Measurements from ENCODE around the gene SRSF1.
A peak's percentile ranks its signal among the peaks of the same experiment; 100 is the strongest.
"Not testable (repeated sequence)": the region's sequence is repeated elsewhere in the genome, so short reads cannot be mapped to it uniquely, and the experiment has no call there.

SRSF1 gene, protein sequence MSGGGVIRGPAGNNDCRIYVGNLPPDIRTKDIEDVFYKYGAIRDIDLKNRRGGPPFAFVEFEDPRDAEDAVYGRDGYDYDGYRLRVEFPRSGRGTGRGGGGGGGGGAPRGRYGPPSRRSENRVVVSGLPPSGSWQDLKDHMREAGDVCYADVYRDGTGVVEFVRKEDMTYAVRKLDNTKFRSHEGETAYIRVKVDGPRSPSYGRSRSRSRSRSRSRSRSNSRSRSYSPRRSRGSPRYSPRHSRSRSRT

DNA sequence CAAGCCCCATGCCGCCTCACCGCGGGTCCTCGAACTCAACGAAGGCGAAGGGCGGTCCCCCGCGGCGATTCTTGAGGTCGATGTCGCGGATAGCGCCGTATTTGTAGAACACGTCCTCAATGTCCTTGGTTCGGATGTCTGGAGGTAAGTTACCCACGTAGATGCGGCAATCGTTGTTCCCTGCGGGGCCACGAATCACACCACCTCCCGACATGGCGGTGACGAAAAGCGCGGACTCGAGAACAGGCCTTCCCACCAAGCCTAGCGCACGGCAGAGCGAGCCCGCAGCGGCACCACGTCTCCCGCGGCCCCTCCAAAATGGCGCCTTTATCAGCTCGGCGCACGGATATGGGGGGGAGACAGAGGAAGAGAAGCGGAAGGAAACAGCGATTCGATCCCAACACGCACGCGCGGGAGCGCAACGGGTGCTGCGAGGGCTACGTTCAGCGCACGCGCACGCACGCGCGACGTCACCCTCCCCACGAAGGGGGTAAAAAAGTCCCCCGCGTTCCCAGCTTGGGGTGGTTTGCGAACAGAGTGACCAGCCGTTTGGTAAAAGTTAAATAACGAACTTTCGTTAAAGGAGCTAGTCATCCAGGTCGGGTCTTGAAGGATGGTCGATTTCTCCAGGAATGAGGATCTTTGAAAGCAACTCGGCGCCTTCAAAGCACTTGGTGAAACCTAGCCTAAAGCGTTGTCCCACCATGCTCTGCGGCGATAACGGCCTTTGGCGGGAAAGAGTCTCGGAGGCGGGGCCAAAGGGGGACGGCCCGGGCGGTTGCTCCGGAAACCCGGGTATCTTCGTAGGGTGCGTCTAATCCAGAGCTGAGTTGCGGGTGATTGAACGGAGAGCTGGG is at the start of gene SRSF1:
SRSF1 (minus strand) TSS at position 323 of the 857 bp plus-strand sequence; CDS start at position 214, 109 bp downstream.
- DNase-seq (ENCODE audit: low read depth in 4 of 4, low spot score in 1 of 4), result peak; percentile 93 to 96 (median 94)

- DNase-seq (ENCODE audit: low read depth in 4 of 4, low spot score in 1 of 4), result no peak
These were observed 49.4 kb upstream of the SRSF1 start for GRCh38 chr17:58056476-58056875.

GRCh38 chr17:58054641-58055040 is 47.6 kb upstream of the SRSF1 start:
- DNase-seq (ENCODE audit: low read depth in 4 of 4, low spot score in 1 of 4), result no peak

- DNase-seq (ENCODE audit: low read depth in 4 of 4, low spot score in 1 of 4), result peak in 1 of 4 experiments; percentile 2
These were observed 46.1 kb upstream of the SRSF1 start for GRCh38 chr17:58052945-58053715.

GRCh38 chr17:58052407-58052806 is 45.4 kb upstream of the SRSF1 start:
- no peak for DNase-seq (ENCODE audit: low read depth in 4 of 4, low spot score in 1 of 4)

- DNase-seq (ENCODE audit: low read depth in 4 of 4, low spot score in 1 of 4), result no peak
These were observed 44.4 kb upstream of the SRSF1 start for GRCh38 chr17:58051468-58051867.

DNA sequence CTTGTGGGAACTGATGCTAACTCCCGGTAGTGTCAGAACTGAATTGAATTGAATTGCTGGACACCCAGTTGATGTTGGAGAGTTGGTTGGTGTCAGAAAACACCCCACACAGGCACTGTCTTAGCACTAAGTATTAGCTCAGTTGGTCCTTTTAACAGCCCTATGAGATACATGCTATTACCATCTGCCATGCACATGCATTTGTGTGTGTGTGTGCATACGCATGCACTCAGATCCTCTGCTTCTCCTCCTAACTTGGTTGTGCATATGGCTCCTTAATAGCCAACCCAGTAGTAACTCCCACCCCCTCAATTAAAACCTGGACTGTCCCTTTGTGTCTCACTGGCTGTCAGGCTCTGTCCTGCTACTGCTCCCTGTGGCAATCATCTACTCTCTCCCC is 43.9 kb upstream of the SRSF1 start:
- no peak for DNase-seq (ENCODE audit: low read depth in 4 of 4, low spot score in 1 of 4)

DNA sequence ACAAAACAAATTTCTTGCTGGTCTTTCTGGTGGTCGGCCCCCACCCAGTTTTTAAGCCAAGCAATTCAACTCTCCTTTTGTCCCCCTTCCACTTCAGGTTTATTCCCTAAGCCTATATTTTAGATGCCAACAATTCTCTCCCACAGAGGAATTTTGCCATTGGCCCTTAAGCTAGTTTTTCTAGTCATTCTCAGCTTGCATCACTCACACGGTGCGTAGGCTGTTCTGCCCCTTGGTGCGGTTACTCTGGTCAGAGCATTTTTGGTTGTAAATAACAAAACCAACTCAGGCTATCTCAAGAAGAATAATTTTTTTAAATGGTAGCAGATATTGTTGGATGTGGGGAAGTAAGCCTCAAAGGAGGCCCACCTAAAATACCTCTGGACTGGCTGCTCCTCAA is 42.5 kb upstream of the SRSF1 start:
- no peak for DNase-seq (ENCODE audit: low read depth in 4 of 4, low spot score in 1 of 4)

GRCh38 chr17:58047376-58048150 is 40.5 kb upstream of the SRSF1 start:
- no peak for DNase-seq (ENCODE audit: low read depth in 4 of 4, low spot score in 1 of 4)

DNA sequence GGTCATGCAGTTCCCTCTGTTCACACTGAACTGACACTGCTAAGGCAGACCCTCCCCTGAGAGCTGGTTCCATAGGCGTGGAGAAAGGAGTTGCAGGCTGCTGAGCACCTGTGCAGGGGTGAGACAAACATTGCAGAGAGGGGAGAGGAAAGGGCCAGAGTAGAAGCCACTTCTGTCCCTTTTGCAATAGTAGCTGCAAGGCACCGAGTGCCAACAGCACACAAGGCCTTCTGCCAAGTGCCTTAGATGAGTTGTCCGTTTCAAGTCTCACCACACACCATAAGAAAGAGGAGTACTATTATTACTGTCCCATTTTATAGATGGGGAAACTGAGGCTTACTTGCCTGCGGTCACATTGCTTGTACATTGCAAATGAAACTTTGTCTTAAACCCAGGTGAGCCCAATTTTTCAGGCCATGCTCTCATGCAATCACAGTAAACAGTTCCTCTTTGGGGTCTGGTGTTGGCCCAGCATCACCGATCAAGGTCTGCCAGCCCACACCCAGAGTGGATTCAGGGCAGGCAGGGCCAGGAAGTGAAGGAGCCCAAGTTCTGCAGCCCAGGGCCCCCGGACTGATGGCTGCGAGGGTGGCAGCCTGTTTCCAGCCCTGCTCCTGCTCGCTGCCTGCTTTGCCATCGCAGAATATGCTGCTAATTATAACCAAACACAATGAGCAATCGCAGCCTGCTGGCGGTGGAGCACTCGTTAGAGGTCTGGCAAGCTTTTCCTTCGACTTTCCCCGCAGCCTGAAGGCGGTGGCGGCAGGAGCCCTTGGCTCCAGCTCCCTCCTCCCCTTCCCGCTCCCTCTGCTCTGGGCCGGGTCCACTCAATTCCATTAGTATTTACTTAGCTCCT is 39.4 kb upstream of the SRSF1 start:
- DNase-seq (ENCODE audit: low read depth in 4 of 4, low spot score in 1 of 4), result no peak

GRCh38 chr17:58044256-58044655 is 37.2 kb upstream of the SRSF1 start:
- not testable (repeated sequence) for DNase-seq (ENCODE audit: low read depth in 4 of 4, low spot score in 1 of 4)

DNA sequence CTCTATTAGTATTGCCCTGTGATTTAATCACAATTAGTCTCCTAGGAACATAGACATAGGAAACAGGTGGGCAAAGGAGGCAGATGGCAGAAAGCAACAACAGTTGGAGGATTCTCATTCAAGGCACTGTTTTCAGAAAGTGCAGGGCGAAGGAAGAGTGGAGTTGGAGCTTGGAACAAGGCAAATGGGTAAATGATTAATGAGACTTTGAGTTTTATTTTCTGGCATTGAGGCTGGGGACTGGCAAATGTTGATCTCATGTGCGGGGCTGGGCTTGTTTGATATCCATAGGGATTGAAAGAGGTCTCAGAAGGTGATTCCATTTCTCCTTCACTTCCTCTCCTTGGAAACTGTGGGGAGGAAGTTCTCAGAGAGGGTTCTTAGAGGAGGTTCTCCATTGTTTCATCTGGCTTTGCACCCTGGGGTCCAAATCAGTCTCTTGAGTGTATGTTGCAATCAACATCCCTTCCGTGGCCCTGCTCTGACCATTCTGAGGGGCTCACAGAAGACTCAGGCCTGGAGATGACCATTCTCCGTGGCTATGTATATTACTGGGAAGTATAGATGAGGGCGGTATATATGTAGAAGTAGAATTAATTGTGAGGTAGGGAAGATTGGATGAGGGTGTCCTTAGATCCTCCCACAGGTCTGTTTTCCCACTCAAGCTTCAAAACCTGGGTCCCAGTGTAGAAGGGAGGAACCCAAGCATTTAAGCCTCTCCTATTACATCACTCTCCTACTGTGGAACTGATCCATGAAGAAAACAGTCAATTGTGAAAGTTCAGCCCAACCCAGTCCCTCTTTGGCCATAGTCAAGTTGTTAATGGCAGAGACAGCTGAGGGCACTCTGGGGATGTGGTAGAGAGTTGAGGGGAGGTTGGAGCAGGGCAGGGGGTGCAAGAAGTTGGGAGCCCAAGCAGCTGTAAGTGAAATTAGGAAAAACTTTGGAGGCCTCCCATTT is 36.5 kb upstream of the SRSF1 start:
- no peak for DNase-seq (ENCODE audit: low read depth in 4 of 4, low spot score in 1 of 4)

- no peak for DNase-seq (ENCODE audit: low read depth in 4 of 4, low spot score in 1 of 4)
These were observed 34.1 kb upstream of the SRSF1 start for GRCh38 chr17:58041161-58041560.

DNA sequence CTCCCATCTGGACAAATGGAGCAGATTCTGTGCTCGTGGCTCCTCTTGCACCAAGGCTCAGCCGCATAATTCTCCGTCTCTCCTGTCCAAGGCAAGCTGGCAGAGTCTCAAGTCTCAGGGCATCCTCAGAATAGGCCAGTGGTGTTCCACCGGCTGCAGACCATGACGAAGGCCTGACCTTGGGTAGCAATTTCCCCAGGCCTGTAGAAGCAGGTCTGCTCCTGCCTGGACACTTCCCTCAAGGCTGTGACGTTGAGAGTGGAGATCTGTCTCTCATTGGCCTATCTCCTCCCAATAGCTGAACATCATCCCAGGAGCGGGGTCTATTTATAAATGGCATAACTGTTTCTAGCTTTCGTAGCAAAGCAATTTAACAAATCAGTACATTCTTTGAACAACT is 33.3 kb upstream of the SRSF1 start:
- DNase-seq (ENCODE audit: low read depth in 4 of 4, low spot score in 1 of 4), result no peak

DNA sequence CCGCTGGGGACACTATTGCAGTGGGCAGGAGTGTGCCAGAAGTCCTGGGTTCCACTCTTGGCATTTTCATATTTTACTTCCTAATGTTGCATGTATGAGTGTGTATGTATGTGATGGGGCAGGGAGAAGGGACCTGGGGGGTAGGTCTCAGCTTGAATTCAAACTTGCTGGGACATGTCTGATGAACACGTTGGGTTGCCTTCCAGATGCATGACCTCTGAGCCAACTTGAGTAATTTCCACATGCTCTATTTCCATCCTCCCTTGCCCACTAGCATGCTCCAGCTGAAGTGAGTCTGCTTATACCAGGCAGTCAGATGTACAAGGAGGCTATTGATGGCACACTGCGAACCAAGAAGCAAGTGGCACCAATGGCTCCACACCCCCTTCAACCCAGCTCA is 32.9 kb upstream of the SRSF1 start:
- DNase-seq (ENCODE audit: low read depth in 4 of 4, low spot score in 1 of 4), result no peak

DNA sequence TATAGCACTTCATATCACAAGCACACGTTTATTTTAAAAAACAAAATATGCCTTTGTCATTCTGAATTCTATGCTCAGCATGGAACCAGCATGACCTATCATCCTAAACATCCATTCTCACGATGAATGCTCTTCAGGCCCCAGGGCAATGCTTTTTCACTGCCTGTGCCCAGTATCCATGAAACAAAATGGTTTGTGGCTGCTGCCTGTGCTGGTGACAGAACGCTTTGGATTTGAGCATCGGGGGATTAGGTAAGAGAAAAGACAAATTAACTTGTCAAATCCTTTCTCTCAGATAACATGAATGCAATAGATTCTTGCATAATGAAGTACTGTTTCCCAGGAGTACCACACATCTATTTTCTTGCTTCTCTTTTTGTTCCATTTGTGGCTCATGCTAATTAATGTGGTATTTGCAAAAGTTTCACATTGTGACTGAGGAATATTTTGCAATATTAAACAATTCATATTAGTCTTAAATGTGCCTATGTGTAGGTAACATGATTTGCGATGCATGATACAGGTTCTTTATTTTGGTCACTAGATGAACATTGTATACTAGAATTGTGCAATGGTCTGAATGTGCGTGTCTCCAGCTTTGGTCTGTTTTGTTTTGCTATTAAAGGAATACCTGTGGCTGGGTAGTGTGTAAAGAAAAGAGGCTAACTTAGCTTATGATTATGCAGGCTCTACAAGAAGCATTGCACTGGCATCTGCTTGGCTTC is 25.8 kb upstream of the SRSF1 start:
- DNase-seq (ENCODE audit: low read depth in 4 of 4, low spot score in 1 of 4), result no peak

- no peak for DNase-seq (ENCODE audit: low read depth in 4 of 4, low spot score in 1 of 4)
These were observed 21.5 kb upstream of the SRSF1 start for GRCh38 chr17:58028578-58028977.

DNA sequence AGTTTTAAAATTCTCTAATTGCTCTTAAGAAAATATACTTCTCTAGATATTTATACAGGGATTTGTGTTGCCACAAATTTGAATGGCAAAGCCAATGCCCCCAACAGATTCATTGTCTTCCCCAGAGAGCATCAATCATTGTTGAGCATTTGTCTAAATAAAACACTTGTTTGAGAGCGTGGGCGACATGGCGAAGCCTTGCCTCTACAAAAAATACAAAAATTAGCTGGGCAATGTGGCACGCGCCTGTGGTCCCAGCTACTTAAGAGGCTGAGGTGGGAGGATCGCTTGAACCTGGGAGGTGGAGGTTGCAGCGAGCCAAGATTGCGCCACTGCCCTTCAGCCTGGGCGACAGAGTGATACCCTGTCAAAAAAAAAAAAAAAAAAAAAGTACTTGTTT is 13.4 kb upstream of the SRSF1 start:
- no peak for DNase-seq (ENCODE audit: low read depth in 4 of 4, low spot score in 1 of 4)

Data from stimulated activated CD4-positive, alpha-beta T cell treated with anti-CD3 and anti-CD28 coated beads, Interleukin-1b, Interleukin-23, amount 100 ng/mL, for 24 hours (primary cell).